Measurements from ENCODE around the gene ZIC2. TPM values are rescaled to one million over a fixed set of nuclear protein-coding genes. Genes with fewer than 3 reads are reported as not detected.

The ZIC2 gene
- total and polyA plus RNA-seq, 2 donors (not counting 1 experiment from before 2014, with no cell fraction given), result not detected

DNA sequence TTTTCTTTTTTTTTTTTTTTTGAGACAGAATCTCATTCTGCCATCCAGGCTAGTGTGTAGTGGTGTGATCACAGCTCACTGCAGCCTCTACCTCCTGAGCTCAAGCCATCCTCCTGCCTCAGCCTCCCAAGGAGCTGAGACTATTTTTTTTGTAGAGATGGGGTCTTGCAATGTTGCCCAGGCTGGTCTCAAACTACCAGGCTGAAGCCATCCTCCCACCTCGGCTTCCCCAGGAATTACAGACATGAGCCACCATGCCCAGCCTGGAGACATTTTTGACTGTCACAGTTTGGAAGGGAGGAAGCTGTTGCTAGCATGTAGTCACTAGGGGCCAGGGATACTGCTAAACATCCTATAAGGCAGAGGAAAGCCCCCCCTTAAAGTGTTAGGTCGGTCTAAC lies 33.9 kb upstream of the ZIC2 start:
- Histone ChIP-seq H3K9ac (ENCODE audit: insufficient read depth, low read length) (no peak overlapping the region), H4K20me1 (ENCODE audit: control insufficient read depth, extremely low read depth, insufficient read depth, low read length) (no peaks in the 10 kb centered on the region), H3K4me1 (ENCODE audit: control insufficient read depth, extremely low read depth, insufficient read depth, low read length) (no peaks in the 10 kb centered on the region), H3K27ac (ENCODE audit: insufficient read depth, low read length) (no peak overlapping the region), H2AFZ (ENCODE audit: low read length) (no peak overlapping the region), H3K4me2 (ENCODE audit: extremely low read depth, insufficient read depth, low read length) (no peak overlapping the region), H3K79me2 (ENCODE audit: control insufficient read depth, insufficient read depth, low read length) (no peaks in the 10 kb centered on the region), H3K4me3 (replicated peaks in 1 of 4; ENCODE audit: control extremely low read depth in 1 of 4, insufficient read depth in 1 of 4, low read depth in 3 of 4, low read length in 4 of 4) (no peak overlapping the region), H3K9me3 (ENCODE audit: control insufficient read depth, insufficient read depth, low read depth, low read length) (no peaks in the 10 kb centered on the region), H3K27me3 (ENCODE audit: control insufficient read depth, insufficient read depth, low read length) (peaks cover 11% of the 10 kb centered on the region), H3K36me3 (ENCODE audit: control insufficient read depth, insufficient read depth, low read length) (no peaks in the 10 kb centered on the region)
- DNase-seq (ENCODE audit: low read depth in 2 of 2), result no peak
- no peak for TF ChIP-seq EZH2 (IDR thresholded peaks at IDR 0.05; ENCODE audit: low read length, missing control alignments)
- TF ChIP-seq, protein P1, sequence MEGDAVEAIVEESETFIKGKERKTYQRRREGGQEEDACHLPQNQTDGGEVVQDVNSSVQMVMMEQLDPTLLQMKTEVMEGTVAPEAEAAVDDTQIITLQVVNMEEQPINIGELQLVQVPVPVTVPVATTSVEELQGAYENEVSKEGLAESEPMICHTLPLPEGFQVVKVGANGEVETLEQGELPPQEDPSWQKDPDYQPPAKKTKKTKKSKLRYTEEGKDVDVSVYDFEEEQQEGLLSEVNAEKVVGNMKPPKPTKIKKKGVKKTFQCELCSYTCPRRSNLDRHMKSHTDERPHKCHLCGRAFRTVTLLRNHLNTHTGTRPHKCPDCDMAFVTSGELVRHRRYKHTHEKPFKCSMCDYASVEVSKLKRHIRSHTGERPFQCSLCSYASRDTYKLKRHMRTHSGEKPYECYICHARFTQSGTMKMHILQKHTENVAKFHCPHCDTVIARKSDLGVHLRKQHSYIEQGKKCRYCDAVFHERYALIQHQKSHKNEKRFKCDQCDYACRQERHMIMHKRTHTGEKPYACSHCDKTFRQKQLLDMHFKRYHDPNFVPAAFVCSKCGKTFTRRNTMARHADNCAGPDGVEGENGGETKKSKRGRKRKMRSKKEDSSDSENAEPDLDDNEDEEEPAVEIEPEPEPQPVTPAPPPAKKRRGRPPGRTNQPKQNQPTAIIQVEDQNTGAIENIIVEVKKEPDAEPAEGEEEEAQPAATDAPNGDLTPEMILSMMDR (conservative IDR thresholded peaks at IDR 0.05 in 1 of 2, IDR thresholded peaks at IDR 0.05 in 1 of 2; ENCODE audit: low read depth in 1 of 2, low read length in 2 of 2), result no peak

DNA sequence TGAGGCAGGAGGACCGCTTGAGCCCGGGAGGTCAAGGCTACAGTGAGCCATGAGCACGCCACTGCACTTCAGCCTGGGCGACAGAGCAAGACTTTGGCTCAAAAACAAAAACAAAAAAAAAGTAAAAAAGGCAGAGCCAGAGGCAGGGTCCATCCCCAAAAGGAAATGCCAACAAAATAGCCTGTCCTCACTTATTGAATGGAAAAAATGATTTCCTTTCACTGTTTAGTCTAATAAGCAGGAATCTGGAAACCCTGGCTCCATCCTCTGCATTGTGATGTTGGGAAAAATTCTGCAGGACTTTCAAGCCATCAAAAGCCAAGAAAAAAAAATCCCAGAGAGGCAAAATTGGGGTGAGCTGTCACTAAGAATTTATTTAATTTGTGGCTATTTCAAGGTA lies 33.2 kb upstream of the ZIC2 start:
- H2AFZ ChIP-seq (ENCODE audit: low read length), result no peak overlapping the region
- H3K4me2 ChIP-seq (ENCODE audit: extremely low read depth, insufficient read depth, low read length), result no peak overlapping the region
- H3K27me3 ChIP-seq (ENCODE audit: control insufficient read depth, insufficient read depth, low read length), result peaks cover 11% of the 10 kb centered on the region
- TF ChIP-seq EZH2 (IDR thresholded peaks at IDR 0.05; ENCODE audit: low read length, missing control alignments), result no peak
- TF ChIP-seq, protein P1 (conservative IDR thresholded peaks at IDR 0.05 in 1 of 2, IDR thresholded peaks at IDR 0.05 in 1 of 2; ENCODE audit: low read depth in 1 of 2, low read length in 2 of 2), result no peak
- H3K4me3 ChIP-seq (replicated peaks in 1 of 4; ENCODE audit: control extremely low read depth in 1 of 4, insufficient read depth in 1 of 4, low read depth in 3 of 4, low read length in 4 of 4), result no peak overlapping the region
- no peaks in the 10 kb centered on the region for H4K20me1 ChIP-seq (ENCODE audit: control insufficient read depth, extremely low read depth, insufficient read depth, low read length)
- no peak overlapping the region for H3K27ac ChIP-seq (ENCODE audit: insufficient read depth, low read length)
- no peak for DNase-seq (ENCODE audit: low read depth in 2 of 2)
- no peaks in the 10 kb centered on the region for H3K9me3 ChIP-seq (ENCODE audit: control insufficient read depth, insufficient read depth, low read depth, low read length)
- H3K9ac ChIP-seq (ENCODE audit: insufficient read depth, low read length), result no peak overlapping the region
- no peaks in the 10 kb centered on the region for H3K79me2 ChIP-seq (ENCODE audit: control insufficient read depth, insufficient read depth, low read length)
- H3K4me1 ChIP-seq (ENCODE audit: control insufficient read depth, extremely low read depth, insufficient read depth, low read length), result no peaks in the 10 kb centered on the region
- H3K36me3 ChIP-seq (ENCODE audit: control insufficient read depth, insufficient read depth, low read length), result no peaks in the 10 kb centered on the region

DNA sequence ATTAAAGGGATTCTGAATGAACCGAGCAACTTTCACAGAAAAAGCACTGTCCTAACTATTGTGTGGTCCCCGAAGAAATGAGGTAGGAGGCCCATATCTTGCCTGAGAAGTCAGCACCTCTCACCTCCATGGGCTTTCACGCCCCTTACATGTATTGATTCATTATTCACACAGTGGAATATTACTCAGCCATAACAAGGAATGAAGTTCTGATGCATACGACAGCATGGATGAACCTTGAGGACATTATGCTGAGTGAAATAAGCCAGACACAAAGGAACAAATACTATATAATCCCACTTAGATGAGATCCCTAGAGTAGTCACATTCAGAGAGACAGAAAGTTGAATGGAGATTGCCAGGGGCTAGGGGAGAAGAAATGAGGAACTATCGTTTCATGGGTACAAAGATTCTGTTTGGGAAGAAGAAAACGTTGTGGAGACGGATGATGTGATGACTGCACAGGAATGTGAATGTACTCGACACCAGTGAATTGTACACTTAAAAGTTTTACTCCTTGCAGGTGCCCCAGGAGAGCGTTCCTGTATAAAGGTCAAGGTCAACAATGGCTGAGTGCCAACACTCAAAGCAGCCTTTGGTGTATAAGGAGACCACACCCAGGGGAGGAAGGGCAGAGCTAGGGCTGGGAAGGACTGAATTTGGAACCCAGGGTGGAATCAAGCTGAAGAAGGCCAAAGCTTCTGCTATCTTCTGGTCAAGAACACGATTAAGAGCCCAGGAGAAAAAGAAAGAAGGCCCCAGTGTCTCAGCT lies 32.5 kb upstream of the ZIC2 start:
- H3K9ac ChIP-seq (ENCODE audit: insufficient read depth, low read length), result no peak overlapping the region
- no peak for DNase-seq (ENCODE audit: low read depth in 2 of 2)
- H2AFZ ChIP-seq (ENCODE audit: low read length), result no peak overlapping the region
- no peaks in the 10 kb centered on the region for H3K36me3 ChIP-seq (ENCODE audit: control insufficient read depth, insufficient read depth, low read length)
- H3K9me3 ChIP-seq (ENCODE audit: control insufficient read depth, insufficient read depth, low read depth, low read length), result no peaks in the 10 kb centered on the region
- no peak overlapping the region for H3K4me3 ChIP-seq (replicated peaks in 1 of 4; ENCODE audit: control extremely low read depth in 1 of 4, insufficient read depth in 1 of 4, low read depth in 3 of 4, low read length in 4 of 4)
- peaks cover 11% of the 10 kb centered on the region for H3K27me3 ChIP-seq (ENCODE audit: control insufficient read depth, insufficient read depth, low read length)
- H3K4me2 ChIP-seq (ENCODE audit: extremely low read depth, insufficient read depth, low read length), result no peak overlapping the region
- no peaks in the 10 kb centered on the region for H3K79me2 ChIP-seq (ENCODE audit: control insufficient read depth, insufficient read depth, low read length)
- H3K4me1 ChIP-seq (ENCODE audit: control insufficient read depth, extremely low read depth, insufficient read depth, low read length), result no peaks in the 10 kb centered on the region
- no peaks in the 10 kb centered on the region for H4K20me1 ChIP-seq (ENCODE audit: control insufficient read depth, extremely low read depth, insufficient read depth, low read length)
- H3K27ac ChIP-seq (ENCODE audit: insufficient read depth, low read length), result no peak overlapping the region
- TF ChIP-seq, protein P1 (conservative IDR thresholded peaks at IDR 0.05 in 1 of 2, IDR thresholded peaks at IDR 0.05 in 1 of 2; ENCODE audit: low read depth in 1 of 2, low read length in 2 of 2), result no peak
- no peak for TF ChIP-seq EZH2 (IDR thresholded peaks at IDR 0.05; ENCODE audit: low read length, missing control alignments)

All from fibroblast of lung (primary cell).